ENCODE results near the gene DISC1.
"Not testable (repeated sequence)": the region's sequence is repeated elsewhere in the genome, so short reads cannot be mapped to it uniquely, and the experiment has no call there.

Gene DISC1

DNA sequence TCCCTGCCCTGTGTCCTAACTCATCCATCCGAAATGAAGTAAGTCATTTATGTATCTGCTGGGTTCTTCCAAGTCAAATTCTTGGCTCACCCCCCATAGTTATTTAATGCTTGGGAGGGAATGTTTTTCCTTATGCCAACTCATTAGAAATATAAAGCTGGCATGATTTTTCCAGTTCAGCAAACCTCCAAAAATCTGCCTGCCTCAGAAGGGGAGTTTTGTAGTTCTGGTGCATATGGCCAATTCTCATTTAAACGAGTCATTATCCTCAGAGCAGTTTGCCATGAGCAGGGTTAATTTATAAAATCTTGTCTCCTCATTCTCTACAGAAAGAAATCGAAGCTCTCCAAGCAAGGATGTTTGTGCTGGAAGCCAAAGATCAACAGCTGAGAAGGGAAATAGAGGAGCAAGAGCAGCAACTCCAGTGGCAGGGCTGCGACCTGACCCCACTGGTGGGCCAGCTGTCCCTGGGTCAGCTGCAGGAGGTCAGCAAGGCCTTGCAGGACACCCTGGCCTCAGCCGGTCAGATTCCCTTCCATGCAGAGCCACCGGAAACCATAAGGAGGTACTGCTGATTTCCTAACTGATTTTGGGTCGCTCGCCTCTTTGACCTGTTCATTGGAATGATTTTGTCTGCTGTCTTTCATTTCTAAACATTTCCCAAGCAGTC, 144.1 kb downstream of the DISC1 start:
- no peak for DNase-seq (ENCODE audit: low read depth)

DNA sequence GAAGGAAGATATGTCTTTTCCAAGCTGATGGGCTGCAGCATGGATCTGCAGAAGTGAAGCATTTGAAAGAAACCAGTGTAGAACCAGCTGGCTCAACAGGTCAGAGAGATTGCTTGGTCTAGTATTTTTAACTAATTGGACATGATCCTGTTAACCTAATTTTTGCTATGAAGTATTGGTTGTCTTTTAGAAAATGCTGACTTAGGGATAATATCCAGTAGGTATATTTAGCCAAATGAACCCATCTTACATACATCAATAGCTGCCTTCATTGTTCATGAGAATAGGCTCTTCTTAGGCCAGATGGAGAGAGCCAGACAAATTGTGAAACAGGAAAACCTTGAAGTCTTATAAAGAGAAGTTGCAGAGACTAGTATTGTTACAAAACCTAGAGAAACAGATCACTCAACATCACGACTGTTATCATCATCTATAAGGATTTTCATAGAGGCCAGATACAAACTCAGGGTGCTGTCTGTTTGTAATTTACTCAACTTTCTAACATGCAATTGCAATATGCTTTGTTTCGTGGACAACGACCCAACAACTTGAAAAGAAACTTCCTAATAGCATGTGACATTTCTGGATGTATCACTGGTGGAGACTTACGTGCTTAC, 148.2 kb downstream of the DISC1 start:
- no peak for DNase-seq (ENCODE audit: low read depth)

DNA sequence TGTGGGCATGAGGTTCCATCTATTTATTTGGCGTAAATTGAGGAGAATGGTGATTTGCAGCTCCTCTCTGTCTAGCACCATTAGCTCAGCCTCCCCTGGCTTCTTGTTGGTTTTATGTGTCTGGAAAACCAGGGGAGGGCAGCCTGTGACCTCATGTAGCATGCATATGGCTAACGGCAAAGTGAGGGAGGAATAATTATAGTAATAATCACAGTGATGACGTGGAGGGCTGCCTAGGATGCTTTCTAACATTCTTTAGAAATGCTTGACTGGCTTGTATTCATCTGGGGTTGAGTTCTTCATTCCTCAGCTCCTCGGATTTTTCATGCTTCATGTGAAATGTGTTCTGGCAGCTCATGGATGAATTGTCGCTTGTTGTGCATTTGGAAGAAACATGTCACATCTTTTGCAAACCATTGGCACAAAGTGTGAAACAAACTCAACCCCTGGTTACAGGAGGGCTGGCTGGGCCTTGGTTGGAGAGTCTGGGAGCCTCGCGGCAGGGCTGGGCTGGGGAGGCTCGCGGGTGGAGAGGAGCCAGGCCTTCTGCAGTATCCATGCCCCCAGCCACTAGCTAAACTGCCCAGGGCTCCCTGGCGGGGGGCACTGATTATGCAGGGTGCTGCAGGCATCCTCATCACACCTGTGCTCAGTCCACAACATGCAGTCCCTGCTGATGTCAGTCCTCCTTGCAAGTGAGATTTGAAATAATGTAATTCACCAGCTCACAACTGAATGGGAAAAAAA, 149.6 kb downstream of the DISC1 start:
- no peak for DNase-seq (ENCODE audit: low read depth)

DNA sequence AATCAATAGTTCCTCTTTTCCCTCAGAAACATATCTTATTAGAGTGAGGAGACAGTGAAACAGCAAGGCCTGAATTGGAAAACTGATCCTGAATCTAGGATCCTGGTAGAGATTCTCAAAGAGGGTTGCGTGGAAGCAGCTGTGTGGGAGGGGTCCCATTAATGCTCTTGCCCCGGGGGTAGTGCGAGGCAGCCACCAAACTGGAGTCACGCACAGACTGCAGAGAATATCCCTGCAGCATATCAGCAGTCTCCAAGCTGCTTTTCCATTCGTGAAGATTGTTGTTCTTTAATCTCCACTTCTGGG, 150.1 kb downstream of the DISC1 start:
- DNase-seq (ENCODE audit: low read depth): no peak

DNA sequence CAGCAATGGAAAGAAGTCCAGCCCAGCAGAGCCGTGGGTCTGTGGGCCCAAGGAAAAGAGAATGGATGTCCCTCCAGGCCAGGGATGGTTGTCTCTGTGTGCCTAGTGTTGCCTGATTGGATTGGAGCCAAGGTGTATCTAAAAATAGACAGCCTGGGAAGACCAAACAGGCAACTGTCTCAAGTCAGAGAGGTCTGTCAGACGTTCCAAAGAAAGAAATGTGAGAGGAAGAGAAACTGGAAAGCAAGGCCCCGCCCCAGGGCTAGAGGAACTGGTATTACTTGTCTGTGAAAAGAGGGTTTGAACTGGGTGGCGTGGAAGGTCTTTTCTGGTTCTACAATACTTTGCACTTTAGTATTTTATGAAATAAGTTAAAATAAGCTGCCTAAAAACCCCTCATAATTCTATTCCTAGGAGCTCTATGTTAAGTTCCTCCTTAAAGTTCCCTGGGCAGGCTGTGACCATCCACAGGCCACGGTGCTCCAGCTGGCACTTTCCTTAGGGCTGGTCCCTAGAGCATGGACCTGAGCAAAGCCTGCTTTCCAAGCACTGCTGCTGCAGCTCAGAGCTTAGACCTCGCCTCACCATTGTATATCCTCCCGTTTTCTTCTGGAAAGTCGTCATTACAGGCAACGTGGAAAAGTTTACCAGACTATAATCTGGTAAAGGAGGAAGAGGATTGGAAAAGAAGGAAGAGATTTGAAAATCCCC, 151.6 kb downstream of the DISC1 start:
- no peak for DNase-seq (ENCODE audit: low read depth)

DNA sequence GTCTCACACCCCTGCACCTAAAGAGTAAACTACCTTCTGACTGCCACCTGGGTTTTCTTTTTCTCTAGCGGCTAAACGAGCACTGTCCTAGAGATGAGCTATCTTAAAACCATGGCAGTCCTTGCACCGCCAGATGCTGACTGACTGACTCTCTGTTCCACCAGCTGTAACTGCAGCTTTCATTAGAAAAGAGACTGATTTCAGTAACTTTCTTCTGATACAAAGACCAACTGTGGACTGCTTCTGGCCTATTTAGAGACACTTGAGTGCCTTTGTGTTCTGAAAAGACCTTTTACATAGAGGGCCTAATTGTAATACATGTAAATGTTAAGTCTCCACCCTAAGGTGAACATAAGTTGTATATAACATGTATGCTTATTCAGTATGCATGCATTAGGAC, 152.5 kb downstream of the DISC1 start:
- DNase-seq (ENCODE audit: low read depth): no peak

DNA sequence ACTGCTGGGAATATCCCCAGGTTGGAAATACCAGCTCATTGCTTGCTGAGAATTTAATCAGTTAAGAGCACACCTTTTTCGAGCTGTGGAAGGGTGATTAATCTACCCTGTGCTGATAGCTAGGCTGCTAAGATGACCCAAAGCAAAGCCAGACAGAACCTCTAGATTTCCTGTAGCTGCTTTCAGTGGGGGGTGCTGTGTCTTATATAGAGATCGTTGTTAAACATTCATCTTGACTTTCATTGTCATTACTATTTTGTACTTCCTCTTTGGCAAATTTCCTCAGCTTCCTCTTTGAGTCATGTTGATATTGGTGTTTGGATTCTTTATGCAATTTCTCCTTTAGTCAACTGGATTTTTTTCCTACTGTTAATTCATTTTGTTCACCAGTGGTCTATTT, 155.3 kb downstream of the DISC1 start:
- no peak for DNase-seq (ENCODE audit: low read depth)

DNA sequence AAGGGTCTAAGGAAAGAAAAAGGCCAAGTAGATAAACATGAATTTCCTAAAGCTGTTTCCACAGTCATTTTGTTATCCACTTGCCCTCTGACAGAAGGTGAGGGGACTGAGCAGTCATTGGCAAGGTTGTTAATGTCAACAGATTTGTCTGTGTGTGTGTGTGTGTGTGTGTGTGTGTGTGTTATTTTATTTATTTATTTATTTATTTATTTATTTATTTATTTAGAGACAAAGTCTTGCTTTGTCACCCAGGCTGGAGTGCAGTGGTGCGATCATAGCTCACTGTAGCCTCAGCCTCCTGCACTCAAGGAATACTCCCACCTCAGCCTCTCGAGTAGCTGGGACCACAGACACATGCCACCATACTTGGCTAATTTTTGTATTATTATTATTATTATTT, 158.5 kb downstream of the DISC1 start:
- DNase-seq (ENCODE audit: low read depth): not testable (repeated sequence)

DNA sequence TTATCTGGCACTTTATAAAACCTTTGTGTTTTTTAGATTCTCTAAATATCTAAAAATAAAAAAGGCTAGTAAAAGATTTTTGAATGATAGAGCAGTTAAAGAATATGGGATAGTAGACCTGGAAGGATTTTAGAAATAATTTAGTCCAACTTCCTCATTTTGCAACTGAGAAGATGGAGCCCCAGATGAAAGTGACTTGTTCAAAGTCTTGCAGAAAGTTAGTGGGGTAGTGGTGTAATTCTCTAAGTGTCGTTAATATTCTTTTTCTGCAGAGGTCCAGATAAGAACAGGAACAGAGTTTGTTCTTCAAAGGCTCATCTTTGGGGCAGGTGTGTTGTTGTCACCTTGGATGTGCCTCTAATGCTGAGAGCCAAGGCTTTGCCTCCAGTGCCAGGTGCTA, 159.5 kb downstream of the DISC1 start:
- no peak for DNase-seq (ENCODE audit: low read depth)

DNA sequence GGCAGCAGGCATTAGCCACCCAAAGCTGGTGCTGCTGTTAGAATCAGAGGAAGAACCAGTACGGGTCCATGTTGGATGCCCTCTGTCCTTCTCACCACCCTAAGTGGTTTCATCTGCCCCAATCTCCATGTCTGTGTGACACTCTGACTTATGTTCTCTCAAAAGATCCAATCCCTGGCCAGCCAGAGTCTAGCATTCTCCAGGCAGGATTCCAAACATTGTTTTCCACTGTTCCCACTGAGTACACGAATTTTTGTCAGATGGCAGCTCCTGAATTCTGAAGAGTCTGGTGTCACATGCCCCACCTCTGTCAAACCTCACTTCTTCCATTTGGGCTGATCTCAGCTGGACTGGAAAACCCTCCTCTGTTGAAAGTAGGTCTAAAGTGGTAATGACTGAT, 166.0 kb downstream of the DISC1 start:
- DNase-seq (ENCODE audit: low read depth): no peak

DNA sequence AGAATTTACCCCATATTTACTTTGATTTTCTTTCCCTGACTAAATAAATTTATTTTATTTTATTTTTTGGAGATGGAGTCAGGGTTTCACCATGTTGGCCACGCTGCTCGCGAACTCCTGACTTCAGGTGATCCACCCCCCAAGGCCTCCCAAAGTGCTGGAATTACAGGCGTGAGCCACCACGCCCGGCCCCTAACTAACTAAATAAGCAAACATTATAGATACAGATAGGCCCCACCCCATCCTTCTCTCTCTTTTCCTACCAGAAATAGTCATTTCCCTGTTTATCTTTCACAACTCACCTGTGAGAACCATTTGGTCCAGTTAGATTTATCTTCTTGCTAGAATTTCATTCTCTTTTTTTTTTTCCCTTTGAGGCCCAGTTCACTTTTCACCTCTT, 167.3 kb downstream of the DISC1 start:
- no peak for DNase-seq (ENCODE audit: low read depth)

DNA sequence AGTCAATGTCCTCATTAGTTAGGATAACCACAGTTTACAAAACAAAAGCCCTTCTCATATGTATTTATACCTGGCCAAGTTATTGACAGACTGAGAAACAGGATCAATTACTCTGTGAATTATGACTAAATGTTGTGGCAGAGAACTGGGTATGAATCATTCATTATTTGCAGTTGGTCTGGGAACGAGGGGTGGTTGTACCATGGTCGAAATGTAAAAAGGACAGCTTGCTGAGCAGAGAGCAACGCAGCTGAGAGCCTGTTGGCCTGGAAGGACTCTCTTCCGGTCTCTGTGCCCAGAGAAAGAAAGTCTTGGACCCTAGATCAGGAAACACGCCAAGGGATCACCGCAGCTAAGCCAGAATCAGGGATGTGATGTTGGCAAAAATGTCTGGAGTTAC, 169.6 kb downstream of the DISC1 start:
- no peak for DNase-seq (ENCODE audit: low read depth)

DNA sequence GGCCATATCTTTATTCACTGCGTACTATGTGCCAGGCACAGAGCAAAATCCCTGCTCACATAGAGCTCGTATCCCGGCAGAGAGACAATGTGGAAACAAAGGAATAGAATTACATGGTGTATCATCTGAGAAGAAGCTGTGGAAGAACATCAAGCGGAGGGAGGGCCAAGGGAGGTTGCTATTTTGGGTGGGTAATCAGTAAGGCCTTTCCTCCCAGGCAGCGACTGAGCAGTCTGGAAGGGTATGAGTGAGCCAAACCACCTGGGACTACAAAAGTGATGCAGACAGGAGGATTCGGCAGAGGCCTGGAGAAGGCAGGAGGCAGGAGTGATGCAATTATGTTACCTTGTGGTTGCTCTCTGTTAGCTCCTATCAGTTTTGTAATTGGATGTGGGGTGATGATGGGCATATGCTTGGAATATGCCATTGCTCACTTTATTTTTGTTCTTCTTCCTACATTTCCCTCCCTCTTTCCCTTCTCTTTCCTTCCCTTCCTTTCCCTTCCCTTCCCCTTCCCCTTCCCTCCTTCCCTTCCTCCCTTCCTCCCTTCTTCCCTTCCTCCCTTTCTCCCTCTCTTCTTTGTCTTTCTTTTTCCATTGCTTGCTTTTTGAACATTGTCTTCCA, 172.9 kb downstream of the DISC1 start:
- DNase-seq (ENCODE audit: low read depth): no peak

DNA sequence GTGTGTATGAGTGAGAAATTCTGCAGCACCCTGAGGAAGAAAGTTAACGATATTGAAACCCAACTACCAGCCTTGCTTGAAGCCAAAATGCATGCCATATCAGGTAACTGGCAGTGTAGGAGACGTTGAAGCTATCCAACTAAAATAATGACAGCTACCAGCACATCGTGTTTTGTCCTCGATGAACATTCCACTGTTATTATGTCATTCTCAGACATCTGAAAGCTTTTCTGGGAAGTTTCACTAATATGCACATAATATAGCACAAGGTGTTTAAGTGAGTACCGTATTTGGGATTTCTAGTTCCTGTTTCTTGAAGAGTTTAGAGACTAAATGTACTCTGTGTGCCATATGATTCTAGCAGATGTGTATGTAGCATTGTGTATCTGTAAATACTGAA, 173.5 kb downstream of the DISC1 start:
- no peak for DNase-seq (ENCODE audit: low read depth)

DNA sequence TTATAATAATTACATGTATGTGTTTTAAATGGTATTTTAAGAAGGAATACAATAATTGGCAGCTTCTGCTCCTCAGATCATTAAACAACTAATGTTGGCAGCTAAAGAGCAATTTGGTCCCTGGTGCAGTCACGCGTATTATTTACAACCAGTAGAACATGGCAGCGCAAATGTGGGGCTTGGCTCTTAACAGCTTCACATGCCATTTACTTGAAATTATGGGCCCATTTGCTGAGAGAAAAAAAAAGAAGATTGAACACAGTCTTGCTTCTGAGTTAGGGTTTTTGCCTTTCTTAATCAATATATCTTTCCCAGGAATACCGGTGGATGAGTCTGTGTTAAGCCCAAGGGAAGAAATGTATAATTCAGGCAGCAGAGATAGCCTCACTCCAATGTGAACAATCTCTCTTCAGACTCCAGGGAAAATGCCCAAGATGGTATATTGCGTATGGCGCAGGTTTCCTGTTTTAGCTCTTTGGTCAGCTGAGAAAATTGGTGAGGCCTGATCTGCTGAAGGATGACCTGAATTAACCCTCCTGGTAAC, 174.5 kb downstream of the DISC1 start:
- no peak for DNase-seq (ENCODE audit: low read depth)

DNA sequence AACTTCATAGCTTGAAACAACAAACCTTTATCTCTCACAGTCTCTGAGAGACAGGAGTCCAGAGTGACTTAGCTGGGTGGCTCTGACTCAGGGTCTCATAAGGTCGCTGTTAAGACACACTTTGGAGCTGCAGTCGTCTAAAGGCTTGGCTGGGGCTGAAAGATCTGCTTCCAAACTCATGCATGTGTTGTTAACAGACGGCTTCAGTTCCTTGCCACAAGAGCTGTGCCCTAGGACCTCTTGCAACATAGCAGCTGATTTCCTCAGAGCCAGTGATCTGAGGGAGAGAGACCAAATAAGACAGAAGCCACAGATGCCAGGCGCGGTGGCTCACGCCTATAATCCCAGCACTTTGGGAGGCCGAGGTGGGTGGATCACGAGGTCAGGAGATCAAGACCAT, 176.8 kb downstream of the DISC1 start:
- no peak for DNase-seq (ENCODE audit: low read depth)

DNA sequence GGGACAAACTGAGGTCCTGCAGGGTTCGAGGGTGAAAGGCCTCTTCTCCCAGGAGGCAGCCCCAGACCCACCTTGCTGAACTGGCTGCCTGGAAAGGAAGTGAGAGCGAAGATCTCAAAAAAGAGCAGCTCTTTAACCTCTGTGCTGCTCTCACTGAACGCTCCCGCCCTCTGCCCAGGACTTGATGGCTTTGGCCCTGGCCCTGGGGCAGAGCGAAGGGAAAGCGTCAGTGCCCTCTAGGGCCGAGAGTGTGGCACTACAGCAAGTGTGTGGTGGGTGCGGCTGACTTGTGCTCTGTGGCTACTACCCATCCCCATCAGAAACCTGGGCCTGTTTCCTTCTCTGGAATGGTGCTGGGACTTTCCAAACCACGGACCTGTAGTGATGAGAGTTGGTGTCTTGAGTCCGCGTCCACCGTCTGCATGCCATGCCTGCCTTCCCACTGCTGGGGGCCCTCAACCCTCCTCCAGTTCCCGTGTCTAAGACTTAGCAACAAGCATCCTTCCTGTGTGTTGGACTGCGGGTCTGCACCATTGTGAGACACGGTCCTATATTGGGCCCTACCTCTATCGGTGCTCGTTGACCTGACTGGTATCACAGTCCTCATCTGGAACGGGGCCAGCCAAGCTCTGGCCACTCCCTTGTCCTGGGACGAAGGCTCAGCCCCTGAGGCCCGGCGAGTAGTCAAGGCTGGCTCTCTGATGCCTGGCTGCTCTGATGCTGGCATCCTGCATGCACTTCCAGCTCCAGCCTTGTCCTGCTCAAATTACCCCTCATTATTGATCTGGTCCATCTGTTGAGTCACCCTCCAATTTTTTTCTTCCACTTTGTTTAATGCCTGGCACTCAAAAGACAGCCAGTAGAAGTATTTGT, 180.3 kb downstream of the DISC1 start:
- no peak for DNase-seq (ENCODE audit: low read depth)

DNA sequence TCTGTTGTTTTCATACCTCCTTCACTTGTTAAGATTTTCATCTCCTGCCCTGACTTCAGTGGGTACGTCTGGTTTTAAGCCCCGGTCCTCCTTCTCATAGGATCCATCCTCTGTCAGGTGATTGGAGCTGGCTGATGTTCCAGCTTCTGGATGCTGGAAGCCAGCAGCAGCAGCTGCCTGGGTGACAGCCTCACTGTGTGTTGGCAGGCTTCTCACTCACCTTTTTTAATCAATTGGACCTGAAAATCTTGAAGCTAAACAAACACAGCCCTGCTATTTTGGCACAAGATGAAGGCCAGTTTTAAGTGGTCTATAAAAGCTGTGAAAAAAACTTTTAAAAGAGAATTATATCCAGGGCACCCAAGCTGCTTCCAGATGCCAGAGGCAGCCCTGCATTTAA, 181.0 kb downstream of the DISC1 start:
- no peak for DNase-seq (ENCODE audit: low read depth)

DNA sequence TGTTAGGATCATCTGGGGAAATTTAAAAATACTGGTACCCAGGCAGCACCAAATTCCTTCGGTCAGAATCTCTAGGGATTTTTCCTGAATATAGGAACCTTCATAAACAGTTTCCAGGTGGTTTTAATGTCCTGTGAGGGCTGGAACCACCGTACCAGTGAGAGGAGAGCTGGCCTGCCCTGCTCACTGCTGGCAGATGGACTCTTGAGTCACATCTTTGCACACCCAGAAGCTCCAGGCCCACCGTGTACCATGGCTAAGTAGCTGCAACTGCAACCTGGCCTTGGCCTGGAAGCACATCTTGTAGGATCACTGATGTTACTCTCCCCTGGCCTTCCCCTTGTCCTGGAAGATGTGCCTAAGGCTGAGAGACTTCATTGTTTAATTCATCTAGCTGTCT, 181.5 kb downstream of the DISC1 start:
- no peak for DNase-seq (ENCODE audit: low read depth)

DNA sequence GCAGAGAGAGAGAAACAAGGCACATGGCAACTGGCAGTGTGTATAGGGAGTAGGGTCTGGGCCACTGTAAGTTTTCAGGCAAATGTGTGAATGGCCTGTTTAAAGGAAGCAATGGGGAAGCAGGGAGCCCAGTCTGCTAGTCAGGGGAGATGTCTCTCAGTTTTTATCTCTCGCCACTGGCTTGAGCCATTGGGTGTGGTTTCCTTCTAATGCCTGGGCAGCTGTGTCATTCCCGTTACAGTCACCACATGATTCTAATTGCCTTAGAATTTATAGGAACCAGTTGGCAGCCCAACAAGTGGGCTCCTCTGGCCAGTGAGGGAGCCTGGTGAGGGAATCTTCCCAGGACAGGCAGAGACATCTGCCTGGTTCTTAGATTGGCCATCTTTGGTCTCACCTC, 182.4 kb downstream of the DISC1 start:
- no peak for DNase-seq (ENCODE audit: low read depth)

DNA sequence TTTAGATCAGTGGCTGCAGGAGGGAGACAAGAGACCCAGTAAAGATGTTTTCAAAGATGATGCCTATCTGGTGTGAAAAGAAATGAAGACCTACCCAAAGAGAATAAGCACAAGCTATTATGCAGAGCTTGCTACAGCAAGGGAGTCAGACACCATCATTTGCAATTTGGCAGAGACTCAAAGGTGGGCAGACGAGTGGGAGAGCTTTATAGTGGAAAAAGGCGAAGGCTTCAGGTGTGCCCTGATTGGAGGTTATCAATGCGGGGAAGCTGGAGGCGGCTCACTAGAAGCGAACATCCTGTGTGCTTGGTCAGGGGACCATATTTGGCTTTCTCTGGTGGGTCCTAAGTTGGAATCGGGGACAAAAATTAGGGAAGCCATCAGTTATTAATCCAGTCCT, 183.8 kb downstream of the DISC1 start:
- no peak for DNase-seq (ENCODE audit: low read depth)

All from stimulated activated CD8-positive, alpha-beta memory T cell treated with anti-CD3 and anti-CD28 coated beads, Interleukin-12 subunit alpha, Interleukin-12 subunit beta, amount 100 ng/mL, for 4 hours (primary cell).